HG03460 (cell line): ENCODE measurements around the gene SRGAP2B.
A peak's percentile ranks its signal among the peaks of the same experiment; 100 is the strongest.
"Not testable (repeated sequence)": the region's sequence is repeated elsewhere in the genome, so short reads cannot be mapped to it uniquely, and the experiment has no call there.

Experiments
- ATAC-seq: cut with Tn5 transposase; IDR thresholded peaks from one replicate; pipeline ENCODE4 v1.9.1; 2021; ENCODE audit not compliant: unreplicated experiment

SRGAP2B gene

DNA sequence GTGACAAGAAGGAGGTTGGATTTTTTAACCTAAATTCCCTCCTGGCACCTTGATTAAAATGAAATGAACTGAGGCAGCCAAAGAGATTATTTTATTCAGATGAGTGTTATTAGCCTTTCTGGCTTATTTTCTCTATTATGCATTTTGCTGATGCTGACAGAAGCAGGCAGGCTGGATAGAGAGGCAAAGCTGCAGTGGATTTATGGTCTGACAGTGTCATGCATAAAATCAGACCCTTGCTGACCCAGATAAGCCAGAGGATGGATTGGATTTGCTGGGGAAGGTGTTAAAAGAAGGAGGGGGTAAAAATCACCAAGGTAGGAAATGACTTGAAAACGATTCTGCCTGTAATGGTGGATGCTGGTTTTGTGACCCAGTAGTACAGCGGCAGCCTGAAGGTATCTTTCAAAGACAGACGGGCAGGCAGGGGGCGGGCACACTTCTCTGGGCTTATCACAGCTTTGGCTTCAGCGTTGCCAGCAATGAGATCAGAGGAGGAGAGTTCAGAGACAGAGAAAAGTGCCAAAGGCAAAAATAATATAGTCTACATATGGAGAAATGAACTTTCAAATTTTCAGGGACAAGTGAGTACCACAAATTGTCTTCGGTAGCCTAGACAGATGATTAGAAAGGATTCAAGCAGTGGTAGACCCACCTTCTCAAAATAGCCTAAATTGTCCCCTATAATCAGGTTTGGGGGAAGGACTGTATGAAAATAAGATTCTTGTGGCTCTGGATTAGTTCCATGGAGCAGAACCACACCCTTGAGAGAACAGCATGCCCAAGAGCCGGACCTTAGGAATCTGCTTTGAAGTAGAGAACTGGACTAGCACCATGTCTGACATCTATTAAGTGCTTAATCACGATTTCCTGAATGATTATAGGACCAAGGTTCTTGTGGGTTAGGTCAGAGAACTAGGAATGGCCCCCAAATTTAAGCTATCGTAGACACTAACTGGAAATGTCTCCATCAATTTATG is 133.2 kb downstream of the SRGAP2B start:
- ATAC-seq = not testable (repeated sequence)

DNA sequence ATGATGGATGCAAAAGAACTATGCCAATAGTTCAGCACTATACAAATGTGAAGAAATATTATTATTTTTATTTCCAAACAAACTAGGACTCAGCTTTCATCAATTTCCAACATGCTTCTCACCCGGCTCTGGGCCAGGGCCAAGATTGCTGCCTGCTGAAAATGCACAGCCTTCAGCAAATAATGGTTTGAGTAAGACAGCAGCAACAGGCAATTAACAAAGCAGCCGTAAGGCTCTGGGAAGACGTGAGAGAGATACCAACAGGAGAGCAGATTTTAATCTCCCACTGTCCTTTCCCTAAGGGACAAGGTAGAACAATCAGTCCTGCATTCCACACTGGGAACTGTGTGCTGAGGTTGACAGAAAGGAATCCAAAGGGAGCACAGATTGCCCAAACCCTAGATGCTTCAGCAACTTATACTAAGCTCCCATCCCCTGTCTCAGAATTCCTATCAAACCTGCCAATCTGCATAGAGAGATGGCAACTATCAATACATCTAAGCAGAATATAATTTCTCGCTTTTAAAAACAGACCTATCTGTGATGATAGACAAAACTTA is 134.1 kb downstream of the SRGAP2B start:
- not testable (repeated sequence) for ATAC-seq

DNA sequence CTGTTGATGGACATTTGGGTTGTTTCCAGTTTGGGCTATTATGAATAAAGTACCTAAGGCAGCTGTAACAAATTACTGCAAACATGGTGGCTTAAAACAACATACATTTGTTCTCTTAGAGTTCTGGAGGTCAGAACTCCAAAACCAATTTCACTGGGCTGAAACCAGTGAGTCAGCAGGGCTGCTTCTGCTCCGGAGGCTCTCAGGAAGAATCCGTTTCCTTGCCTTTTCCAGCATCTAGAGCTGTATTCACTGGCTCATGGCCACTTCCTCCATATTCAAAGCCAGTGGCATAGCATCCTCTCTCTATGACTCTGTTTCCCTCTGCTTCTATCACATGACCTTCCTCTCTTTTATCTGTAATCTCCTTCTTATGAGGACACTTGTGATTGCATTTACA is 146.7 kb downstream of the SRGAP2B start:
- not testable (repeated sequence) for ATAC-seq

DNA sequence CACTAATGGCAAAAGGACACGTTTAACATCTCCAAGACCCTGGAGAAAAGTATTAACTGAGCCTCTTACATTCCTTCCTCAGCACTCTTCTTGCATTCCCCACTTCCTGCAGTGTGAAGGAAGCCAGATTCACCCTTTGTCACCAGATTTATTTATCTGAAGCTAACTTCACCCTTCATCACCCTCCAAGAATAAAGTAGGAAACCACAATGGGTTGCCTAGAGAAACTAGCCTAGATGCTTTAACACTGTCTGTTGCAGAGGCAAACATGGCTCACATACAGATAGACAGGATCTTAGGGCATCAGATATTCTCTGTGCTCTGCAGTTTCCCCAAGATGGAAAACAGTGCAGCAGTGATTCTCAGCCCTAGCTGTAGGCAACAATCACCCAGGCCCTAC is 147.6 kb downstream of the SRGAP2B start:
- not testable (repeated sequence) for ATAC-seq

DNA sequence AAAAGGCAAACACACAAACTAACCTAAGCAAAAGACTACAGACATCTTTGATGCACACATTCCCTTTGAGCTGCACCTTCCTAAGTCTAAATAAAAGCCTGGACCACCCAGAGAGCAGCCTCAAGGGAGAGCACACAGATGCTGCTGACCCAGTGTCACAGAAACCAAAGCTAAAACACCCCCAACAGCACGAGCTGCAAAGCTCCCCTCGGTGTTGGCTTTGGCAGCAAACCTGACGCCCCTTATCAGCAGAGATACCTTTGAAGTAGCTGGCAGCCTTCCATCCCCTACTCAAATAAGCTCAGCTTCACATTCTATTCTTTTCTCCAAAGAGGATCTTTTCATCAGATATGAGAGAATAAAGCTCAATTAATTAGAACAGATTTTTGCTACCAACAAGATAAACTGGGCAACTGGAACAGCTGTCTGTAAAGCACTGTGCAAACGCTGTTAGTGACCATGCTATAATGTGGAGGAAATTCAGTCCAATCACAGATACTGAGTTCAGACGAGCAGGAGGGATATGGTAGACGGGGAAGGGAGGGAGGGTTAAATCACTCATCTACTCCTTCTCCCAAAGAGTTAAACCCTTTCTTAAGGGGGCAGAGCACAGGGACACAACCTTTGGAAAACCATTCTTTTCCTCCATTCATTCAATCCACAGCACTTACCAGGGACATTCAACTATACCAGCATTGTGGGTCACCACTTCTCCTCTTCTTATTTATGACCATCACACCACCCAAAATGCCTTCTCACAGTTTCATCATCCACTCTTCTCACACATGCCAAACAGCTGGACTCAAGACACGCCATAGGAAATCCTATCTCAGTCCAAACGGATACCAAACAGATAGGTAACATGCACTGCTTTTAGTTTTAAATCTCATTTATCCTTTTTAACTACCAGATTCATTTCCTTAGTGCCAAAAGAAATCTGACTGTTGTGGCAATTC is 148.3 kb downstream of the SRGAP2B start:
- not testable (repeated sequence) for ATAC-seq

DNA sequence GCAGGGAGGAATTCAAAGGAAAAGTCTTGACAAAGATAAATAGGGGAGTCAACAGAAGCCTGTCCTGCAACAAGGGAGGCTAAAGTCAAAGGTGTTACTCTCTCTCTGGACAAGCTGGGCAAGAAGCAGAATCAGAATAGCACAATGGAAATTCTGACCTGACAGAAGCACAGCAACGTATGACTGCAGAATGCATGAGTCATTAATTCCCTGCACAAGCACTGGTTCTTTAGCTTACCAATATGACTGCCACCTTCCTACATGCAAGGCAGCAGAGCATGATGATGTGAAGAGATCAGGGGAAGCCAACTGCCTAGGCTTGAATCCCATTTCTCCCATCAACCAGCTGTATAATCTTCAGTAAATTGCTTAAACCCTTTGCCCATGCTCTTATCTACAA is 153.4 kb downstream of the SRGAP2B start:
- not testable (repeated sequence) for ATAC-seq

DNA sequence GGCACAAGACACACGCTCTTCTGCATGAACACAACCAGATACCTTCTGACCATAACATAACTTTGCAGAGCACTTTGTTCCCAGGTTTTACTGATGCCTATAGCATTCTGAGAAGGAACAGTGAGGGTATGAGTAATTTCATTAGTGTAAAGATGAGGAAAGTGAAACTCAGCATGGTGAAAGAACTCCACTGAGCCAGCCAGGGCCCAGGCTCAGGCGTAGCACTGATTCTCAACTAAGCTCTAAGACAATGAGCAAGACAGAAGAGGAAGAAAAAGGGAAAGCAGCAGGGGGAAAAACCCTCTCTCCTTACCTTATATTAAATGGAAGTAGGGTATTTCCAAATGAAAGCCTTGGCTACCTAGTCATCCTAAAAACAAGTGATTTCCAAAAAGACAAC is 155.1 kb downstream of the SRGAP2B start:
- peak; percentile 68 for ATAC-seq

DNA sequence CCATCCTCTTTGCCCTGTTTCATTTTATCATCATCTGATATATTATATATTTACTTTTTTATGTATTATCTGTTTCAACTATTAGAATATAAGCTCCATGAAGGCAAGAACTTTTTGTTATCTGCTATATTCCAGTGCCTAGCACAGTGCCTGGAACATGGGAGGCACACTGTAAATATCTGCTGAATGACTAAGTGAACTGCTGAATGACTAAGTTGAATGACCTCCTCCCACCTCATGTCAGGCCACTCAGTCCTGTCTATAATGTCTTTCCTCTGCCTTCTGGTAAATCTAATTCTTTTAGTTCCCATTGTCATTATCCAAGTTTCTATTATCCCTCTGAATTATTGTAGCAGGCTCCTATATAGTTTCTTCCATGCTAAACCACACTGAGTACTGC is 156.5 kb downstream of the SRGAP2B start:
- not testable (repeated sequence) for ATAC-seq

DNA sequence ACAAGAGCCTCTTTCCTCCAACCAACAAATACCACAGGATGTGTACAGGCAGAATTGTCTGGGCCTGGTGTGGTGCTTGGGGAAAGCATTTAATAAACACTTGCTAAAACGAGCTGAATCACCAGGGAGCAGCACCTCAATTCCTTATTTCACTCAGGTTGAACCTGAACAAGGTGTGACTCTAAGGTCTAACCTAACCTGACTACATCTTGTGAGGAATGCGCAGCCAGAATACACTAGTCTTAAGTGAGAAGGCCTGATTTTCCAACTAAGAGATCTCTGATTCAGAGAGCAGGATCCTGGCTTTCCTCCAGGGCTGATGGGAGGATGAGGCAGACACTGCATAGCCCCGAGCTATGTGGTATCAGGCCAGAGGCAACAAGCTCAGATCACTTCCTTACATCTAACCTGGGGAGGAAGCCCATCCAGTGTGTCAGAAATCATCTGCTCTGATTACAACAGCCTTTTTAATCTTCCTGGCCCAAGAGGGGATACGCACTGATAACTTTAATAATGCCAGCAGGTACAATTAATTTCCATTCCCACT is 158.9 kb downstream of the SRGAP2B start:
- ATAC-seq = not testable (repeated sequence)

DNA sequence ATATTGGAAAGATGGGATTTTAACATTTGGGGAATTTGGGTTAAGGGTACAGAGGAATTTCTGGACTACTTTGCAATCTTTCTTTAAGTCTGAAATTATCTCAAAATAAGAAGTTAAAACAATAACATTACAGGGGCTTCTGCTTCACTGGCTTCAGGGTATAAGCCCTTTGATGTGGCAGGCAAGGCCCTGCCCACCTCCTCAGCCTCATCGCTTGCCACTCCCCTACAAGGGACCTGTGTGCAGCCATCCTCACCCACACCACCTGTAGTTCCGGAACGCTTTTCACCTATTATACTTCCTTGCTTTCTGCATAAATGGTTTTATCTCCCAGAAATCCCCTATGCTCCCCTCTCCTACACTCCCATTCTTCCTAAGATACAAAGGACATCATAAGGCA is 159.8 kb downstream of the SRGAP2B start:
- ATAC-seq = not testable (repeated sequence)

DNA sequence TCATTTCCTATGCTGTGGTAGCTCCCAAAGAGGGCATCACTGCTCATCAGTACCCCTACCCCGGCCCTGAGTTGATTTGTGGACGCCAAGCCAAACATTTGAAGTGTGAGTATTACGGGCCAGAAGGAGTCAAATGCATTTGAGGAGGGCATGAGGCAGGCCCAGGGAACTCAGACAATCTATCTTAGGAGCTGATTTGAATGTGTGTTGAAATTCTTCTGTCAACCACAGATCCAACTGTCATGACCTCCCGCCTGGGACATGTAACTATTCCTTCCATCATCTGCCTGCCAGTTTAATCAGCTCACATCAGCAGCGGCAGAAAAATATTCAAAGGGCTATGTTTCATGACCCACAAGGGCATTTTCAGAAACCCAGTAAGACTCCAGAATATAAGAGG is 162.1 kb downstream of the SRGAP2B start:
- not testable (repeated sequence) for ATAC-seq

DNA sequence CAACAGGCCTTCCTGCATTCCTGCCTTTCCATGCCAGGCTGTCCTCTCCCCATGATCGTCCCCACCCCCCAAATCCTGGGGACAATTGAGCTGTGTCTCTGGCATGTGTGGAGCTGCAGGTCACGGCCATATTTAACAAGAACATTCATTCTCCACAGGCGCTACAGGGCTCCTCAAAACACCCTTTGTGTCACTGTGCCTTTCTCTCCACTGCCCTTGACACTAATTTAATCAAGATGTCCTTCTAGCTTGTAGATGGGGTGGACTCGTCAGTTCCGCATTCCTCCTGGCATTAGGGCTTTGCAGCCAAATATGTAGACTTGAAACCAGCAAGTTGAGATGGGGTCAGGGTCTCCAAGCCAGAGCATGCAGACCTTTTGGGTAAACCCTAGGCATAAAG is 163.0 kb downstream of the SRGAP2B start:
- not testable (repeated sequence) for ATAC-seq

DNA sequence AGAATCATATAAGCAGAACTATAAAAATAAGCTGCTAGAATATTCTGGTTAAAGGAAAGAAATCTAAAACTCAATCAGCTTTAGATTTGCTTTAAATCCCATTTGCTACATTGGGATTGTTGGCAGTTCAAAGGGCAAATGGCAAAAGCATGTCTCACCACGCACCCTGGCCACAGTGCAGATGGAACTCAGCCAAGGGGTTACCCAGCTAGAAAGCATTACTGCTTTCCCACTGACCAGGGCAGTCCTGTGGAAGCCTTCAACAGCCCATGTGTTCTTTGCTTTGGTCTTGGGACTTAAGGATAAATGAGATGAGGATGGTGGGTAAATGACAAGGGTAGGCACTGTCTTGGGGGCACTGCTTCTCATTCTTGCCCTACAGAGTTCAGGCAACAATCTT is 163.6 kb downstream of the SRGAP2B start:
- not testable (repeated sequence) for ATAC-seq

DNA sequence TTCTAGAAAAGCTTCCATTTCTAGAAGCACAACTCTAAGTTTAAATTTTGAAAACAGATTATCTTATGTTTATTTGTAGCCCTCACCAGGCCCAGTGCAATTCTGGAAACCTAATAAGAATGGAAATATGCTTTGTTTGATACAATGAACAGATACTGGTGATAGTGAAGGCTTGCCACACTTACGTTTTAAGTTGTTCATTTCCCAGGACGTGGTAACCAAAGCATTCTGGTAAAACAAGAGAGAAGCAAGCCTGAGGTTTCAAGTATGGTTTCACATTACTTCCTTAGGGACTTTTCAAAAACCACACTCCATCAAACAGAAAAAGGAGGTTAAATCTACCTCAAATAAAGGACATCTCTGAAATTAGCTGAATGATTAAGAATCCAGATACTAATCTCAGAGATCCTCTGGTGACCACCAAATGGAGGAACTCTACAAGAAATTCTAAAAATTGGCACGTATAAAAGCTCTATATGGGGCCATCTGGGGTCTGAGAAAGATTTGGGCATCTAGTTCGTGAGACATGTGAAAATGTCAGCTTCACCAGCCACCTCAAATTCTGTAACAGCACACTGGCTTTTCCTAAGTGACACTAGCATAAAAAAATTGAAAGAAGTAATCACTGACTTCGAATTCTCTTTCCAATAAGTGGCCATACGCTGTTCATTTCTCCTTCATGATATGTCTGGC is 164.9 kb downstream of the SRGAP2B start:
- ATAC-seq = not testable (repeated sequence)

DNA sequence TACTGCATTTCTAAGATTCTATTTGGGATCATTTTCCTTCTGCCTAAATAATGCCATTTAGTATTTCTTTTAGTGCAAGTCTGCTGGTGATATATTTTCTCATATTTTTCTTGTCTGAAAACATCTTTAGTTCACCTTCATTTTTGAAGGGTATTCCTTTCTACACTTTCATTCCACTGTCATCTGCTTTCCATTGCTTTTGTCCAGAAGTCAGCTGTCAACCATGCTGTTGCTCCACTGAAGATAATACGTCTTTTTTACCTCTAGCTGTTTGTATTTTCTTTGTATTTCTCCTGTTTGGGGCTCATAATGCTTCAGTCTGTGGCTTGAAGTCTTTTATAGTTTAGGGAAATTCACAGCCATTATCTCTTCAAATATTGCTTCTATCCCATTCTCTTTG is 167.8 kb downstream of the SRGAP2B start:
- ATAC-seq = not testable (repeated sequence)

DNA sequence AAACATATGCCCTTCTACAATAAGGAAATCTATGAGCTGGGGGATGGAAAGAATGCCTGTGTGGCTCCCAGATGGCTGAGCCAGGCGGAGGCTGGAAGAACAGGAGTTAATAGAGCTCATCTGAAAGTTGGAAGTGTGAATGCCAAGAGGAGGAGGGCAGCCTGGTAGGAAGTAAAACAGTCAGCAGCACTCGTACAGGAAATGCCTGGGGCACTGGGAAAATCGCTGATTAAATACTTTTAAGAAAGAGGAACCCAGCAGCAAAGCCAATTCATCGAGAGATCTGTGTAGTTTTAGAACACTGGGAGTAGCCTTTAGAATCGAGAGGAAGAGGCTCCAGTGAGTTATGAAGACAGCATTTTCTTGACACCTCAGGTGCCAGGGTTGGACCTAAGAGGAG is 171.5 kb downstream of the SRGAP2B start:
- ATAC-seq = not testable (repeated sequence)

DNA sequence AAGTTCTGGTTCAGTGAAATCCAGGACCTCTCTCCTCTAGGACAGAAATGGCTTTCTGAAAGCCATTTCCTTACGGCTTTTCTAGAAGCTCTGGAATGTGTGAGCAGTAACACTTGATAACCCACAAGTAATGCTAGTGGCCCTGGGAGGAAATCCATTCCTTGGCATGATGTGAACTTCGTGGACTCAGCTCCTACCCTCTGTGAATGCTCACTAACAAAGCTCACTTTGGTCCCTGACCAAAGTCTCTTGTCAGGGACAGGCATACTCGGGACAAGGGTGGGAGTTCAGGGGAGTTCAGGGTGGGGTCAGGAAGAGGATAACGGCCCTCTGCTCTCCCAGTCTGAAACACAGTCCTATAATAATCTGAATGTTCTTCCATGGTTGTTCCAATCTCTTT is 172.3 kb downstream of the SRGAP2B start:
- not testable (repeated sequence) for ATAC-seq

DNA sequence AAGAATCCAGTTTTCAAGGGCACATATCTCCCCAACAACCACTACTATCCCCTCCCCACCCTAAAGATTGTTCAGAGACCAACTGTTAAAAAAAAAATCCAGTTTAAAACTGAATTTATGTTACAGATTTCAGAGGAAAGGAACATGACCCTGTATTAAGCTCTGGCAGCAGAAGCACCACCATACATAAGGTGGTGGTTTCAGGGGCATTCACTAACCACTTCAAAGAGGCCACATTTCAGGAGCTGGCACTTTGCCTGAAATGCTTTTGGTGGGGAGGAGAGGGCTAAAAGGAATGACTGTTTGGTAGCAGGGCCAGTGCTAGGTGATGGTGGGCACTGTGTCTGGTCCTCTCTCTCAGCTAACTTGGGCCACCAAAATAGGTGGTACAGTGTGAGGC is 176.0 kb downstream of the SRGAP2B start:
- ATAC-seq = not testable (repeated sequence)

DNA sequence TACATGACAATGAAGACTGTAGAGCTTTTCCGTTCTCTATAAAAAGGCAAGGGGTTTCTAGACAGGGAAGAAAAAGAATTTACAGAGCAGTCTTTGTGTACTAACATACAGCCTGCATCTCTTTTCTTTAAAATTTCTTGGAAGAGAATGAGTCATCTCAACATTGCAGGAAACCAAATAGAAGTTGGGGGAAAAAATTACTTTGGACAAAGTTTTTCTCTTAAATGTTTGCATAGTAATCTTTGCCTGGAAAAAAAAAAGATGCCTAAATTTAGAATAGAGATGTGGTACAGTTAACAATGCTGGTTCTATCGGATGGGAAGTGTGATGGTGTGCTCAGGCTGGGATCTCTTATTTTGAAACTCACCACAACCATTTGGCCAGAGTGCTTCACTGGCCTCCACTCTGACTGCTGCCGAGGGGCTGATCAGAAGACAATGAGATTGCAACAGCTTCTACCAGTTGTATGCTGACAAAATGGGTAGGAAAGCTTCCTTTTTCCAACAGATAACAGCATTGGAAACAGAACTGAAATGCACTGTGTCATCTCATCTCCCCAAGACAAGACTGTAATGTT is 177.0 kb downstream of the SRGAP2B start:
- ATAC-seq = not testable (repeated sequence)
